ENCODE results near the gene KIF26A. TPM values are rescaled to one million over a fixed set of nuclear protein-coding genes. Genes with fewer than 3 reads are reported as not detected.

KIF26A gene
- total RNA-seq, 2 donors from 2014 or later = 1.6 to 13.9 TPM

GRCh38 chr14:104184911-104185499, 46.6 kb downstream of the KIF26A start:
- no peak overlapping the region for H3K27ac ChIP-seq
- no peak for TF ChIP-seq POLR2A (IDR thresholded peaks at IDR 0.05)
- no peak for TF ChIP-seq CTCF (IDR thresholded peaks at IDR 0.05)
- no peak for TF ChIP-seq POLR2AphosphoS5 (IDR thresholded peaks at IDR 0.05)
- no peak overlapping the region for H3K4me3 ChIP-seq
- H3K36me3 ChIP-seq = no peaks in the 10 kb centered on the region
- WGBS = 63% methylated on average over 19 of the region's 20 CpGs
- no peak for DNase-seq (ENCODE audit: low spot score)
- H3K4me1 ChIP-seq (replicated peaks) = no peaks in the 10 kb centered on the region
- intact Hi-C loops (cut with DNase I) = no loop called here
- no peaks in the 10 kb centered on the region for H3K27me3 ChIP-seq (replicated peaks; ENCODE audit: insufficient read depth)
- no peaks in the 10 kb centered on the region for H3K9me3 ChIP-seq

GRCh38 chr14:104185916-104186495, 47.6 kb downstream of the KIF26A start:
- DNase-seq (ENCODE audit: low spot score) = no peak
- H3K27ac ChIP-seq = no peak overlapping the region
- no peaks in the 10 kb centered on the region for H3K27me3 ChIP-seq (replicated peaks; ENCODE audit: insufficient read depth)
- no peaks in the 10 kb centered on the region for H3K36me3 ChIP-seq
- no peaks in the 10 kb centered on the region for H3K9me3 ChIP-seq
- intact Hi-C loops (cut with DNase I) = no loop called here
- TF ChIP-seq POLR2A (IDR thresholded peaks at IDR 0.05) (no peak), POLR2AphosphoS5 (IDR thresholded peaks at IDR 0.05) (no peak), CTCF (IDR thresholded peaks at IDR 0.05) (no peak)
- H3K4me3 ChIP-seq = no peak overlapping the region
- 72% methylated on average over 15 of the region's 16 CpGs for WGBS
- no peaks in the 10 kb centered on the region for H3K4me1 ChIP-seq (replicated peaks)

- no peak for DNase-seq (ENCODE audit: low spot score)
- WGBS = 68% methylated on average over 12 of the region's 12 CpGs
- Histone ChIP-seq H3K4me3 (no peak overlapping the region), H3K9me3 (no peaks in the 10 kb centered on the region), H3K4me1 (replicated peaks) (no peaks in the 10 kb centered on the region), H3K27ac (no peak overlapping the region), H3K36me3 (no peaks in the 10 kb centered on the region), H3K27me3 (replicated peaks; ENCODE audit: insufficient read depth) (no peaks in the 10 kb centered on the region)
- TF ChIP-seq POLR2AphosphoS5 (IDR thresholded peaks at IDR 0.05) = no peak
- intact Hi-C loops (cut with DNase I) = no loop called here
These were observed 48.2 kb downstream of the KIF26A start for GRCh38 chr14:104186575-104186974.

GRCh38 chr14:104187121-104187889, 48.9 kb downstream of the KIF26A start:
- TF ChIP-seq CTCF (IDR thresholded peaks at IDR 0.05) (no peak), POLR2AphosphoS5 (IDR thresholded peaks at IDR 0.05) (no peak), POLR2A (IDR thresholded peaks at IDR 0.05) (no peak)
- WGBS = 73% methylated on average over 24 of the region's 27 CpGs
- H3K36me3 ChIP-seq = no peaks in the 10 kb centered on the region
- intact Hi-C loops (cut with DNase I) = no loop called here
- no peak for DNase-seq (ENCODE audit: low spot score)
- no peaks in the 10 kb centered on the region for H3K27me3 ChIP-seq (replicated peaks; ENCODE audit: insufficient read depth)
- no peak overlapping the region for H3K27ac ChIP-seq
- no peak overlapping the region for H3K4me3 ChIP-seq
- no peaks in the 10 kb centered on the region for H3K9me3 ChIP-seq
- no peaks in the 10 kb centered on the region for H3K4me1 ChIP-seq (replicated peaks)

- TF ChIP-seq POLR2AphosphoS5 (IDR thresholded peaks at IDR 0.05) (peak; percentile 14), CTCF (IDR thresholded peaks at IDR 0.05) (no peak), POLR2A (IDR thresholded peaks at IDR 0.05) (no peak)
These were observed 49.7 kb downstream of the KIF26A start for GRCh38 chr14:104187931-104188726.

More at GRCh38 chr14:104187931-104188726, 49.7 kb downstream of the KIF26A start:
- 54% methylated on average over 25 of the region's 27 CpGs for WGBS
- H3K9me3 ChIP-seq = no peaks in the 10 kb centered on the region
- no peak overlapping the region for H3K4me3 ChIP-seq
- no peaks in the 10 kb centered on the region for H3K27me3 ChIP-seq (replicated peaks; ENCODE audit: insufficient read depth)
- no peaks in the 10 kb centered on the region for H3K4me1 ChIP-seq (replicated peaks)
- H3K27ac ChIP-seq = no peak overlapping the region
- peak; percentile 20 for DNase-seq (ENCODE audit: low spot score)
- intact Hi-C loops (cut with DNase I) = no loop called here
- H3K36me3 ChIP-seq = no peaks in the 10 kb centered on the region

All from prostate gland (tissue), 2 donors.